NCI-H187 (cell line): ENCODE results near the gene ZSCAN31.
"Not testable (repeated sequence)": the region's sequence is repeated elsewhere in the genome, so short reads cannot be mapped to it uniquely, and the experiment has no call there.

Experiments
- DNase-seq, 2 experiments: peaks; one replicate each; lab custom pipeline; 2025; lab: John Stamatoyannopoulos, UW

ZSCAN31 gene

GRCh38 chr6:28317866-28318265 is 18.1 kb downstream of the ZSCAN31 start:
- DNase-seq = not testable (repeated sequence)

DNA sequence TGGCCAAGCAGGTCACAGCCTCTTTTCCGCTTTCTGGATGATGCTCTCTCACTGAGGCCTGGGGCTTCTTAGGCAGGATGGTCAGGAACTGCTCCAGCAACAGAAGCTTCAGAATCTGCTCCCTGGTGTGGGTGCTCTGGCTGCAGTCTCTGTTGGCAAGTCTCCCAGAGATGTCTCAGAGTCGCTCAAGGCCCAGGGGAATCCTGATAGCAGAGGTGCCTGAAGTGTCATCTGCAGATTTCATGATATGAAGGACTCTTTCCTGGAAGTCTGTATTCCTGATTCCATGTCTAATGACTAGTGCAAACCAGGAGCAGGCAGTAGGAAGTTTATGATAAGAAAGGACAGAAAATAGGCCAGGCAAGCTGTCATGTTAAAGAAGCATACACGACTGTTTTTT is 20.3 kb downstream of the ZSCAN31 start:
- no peak for DNase-seq

GRCh38 chr6:28312939-28313338 is 23.0 kb downstream of the ZSCAN31 start:
- DNase-seq = no peak

GRCh38 chr6:28311139-28311823 is 24.7 kb downstream of the ZSCAN31 start:
- DNase-seq = no peak

- not testable (repeated sequence) for DNase-seq
Measured at GRCh38 chr6:28306363-28306762, 29.6 kb downstream of the ZSCAN31 start.

DNA sequence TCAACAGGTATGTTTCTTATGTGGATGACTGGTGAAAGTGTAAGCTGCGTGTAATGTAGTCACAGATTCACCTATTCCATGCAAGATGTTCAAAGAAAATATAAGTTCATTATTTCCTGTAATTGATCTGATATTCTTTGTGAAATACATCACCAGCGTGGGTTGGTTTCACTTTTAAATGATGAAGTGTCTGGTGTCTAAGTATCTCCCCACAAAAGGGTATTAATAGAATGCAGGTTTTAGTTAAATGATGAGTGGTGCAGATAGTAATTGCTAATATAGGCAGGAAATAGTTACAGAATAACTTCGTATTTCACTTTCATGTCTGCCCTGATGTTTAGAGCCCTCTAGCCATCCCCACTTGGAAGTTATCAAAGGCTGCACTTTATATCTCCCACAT is 32.4 kb downstream of the ZSCAN31 start:
- no peak for DNase-seq

DNA sequence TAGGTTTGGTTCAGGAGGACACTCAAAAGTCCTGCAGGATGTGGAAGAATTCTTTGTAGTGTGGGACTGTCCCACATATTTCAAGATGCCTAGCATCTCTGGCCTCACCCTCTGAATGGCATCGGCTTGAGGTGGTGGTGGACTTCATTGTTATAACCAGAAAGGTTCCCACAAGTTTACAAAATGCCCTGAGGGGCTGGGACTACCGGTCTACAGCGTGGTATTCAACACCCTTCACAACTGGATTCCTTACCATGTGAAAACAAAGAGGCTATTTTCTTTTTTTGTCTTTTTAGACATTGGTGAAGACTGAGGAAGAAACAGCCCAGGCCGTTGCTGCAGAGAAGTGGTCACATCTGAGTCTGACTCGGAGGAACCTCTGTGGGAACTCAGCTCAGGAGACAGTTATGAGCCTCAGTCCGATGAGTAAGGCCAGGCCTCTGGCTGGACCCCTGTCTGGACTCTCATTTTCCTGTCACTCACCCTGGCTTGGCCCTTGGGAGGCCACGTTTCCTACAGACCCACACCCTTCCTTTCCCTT is 39.4 kb downstream of the ZSCAN31 start:
- no peak for DNase-seq

DNA sequence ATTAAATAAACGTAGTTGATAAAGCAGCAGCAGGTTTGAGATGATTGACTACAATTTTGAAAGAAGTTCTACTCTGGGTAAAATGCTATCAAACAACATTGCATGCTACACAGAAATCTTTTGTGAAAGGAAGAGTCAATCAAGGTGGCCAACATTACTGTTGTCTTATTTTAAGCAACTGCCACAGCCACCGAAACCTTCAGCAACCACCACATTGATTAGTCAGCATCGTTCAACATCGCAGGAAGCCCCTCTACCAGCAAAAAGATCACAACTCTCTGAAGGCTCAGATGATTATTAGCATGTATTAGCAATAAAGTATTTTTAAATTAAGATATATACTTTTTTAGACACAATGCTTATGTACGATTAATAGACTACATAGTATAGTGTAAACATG is 40.6 kb downstream of the ZSCAN31 start:
- DNase-seq = no peak

GRCh38 chr6:28291573-28291972 is 44.4 kb downstream of the ZSCAN31 start:
- no peak for DNase-seq

- DNase-seq = no peak
Measured at GRCh38 chr6:28282926-28283325, 53.0 kb downstream of the ZSCAN31 start.

DNA sequence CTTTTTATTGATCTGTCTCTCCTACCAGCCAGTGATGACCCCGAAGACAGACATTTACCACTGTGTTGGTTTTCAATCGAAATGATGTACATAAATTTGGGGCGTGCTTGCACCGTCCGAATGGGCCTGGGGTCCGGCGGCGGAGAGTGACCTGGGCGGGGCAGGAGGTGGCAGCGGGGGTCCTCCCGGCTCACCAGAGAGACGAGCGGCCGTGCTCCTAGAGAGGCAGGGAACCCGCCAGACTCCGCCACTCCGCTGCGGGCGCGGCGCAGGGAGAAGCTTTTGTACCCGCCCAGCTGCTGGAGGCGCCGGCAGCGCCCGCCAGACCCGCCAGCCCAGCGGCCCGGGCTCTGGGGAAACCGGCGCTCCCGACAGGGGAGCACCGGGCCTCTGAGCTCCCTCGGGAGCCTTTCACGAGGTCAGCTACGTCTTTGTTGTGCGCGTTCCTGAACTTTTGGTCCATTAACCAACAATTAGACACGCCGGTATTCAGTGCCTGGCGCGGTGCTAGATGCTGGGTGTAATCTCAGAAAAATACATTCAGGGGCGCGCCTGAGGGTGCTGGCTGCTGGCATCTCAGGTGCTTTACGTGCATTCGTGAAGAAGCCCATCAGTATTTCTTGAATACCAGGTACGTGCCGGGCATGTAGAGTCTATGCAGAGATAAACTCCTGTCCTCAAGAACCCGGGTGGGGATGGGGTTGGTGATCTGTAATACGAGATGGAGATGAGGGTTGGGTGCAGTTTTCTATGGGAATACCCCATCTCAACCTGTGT is 54.5 kb downstream of the ZSCAN31 start, which contains the start of gene PGBD1:
PGBD1 (plus strand) TSS at position 285 of the 777 bp plus-strand sequence. CDS start 2,242 bp downstream, outside the sequence.
- peak; percentile 25 to 34 for DNase-seq

GRCh38 chr6:28280595-28281287 is 55.2 kb downstream of the ZSCAN31 start:
- no peak for DNase-seq

DNA sequence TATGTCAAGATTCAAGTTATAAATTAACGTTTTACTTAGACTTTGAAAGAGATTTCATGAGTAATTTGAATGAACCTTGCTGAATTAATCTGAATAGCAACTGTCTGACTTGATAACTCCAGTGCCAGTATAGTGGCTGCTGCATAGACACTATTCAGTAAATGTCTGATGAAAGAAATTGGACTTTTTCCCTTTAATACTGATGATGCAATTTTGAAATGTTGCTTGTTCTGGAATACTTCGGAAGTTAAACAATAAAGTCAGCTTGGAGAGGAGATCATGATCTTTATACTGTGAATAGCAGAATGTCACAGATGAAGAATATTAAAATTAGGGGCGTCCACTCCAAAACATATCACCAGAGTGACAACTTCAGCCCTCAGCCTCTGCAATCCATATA is 58.2 kb downstream of the ZSCAN31 start:
- DNase-seq = no peak

GRCh38 chr6:28274888-28275287 is 61.1 kb downstream of the ZSCAN31 start:
- no peak for DNase-seq
